ENCODE data around the gene GSTA5. TPM values are rescaled to one million over a fixed set of nuclear protein-coding genes. Genes with fewer than 3 reads are reported as not detected.
"Not testable (repeated sequence)": the region's sequence is repeated elsewhere in the genome, so short reads cannot be mapped to it uniquely, and the experiment has no call there.

Gene GSTA5
- total and polyA plus RNA-seq, 2 experiments from 2014 or later = not detected

- Histone ChIP-seq H3K27me3 (replicated peaks; ENCODE audit: insufficient read depth) (no peaks in the 10 kb centered on the region), H3K4me2 (ENCODE audit: unreplicated experiment) (no peak overlapping the region), H3K79me2 (ENCODE audit: insufficient read depth) (no peaks in the 10 kb centered on the region), H3K9ac (no peak overlapping the region), H3K4me1 (ENCODE audit: insufficient read depth) (no peaks in the 10 kb centered on the region), H4K20me1 (ENCODE audit: insufficient read depth) (no peaks in the 10 kb centered on the region), H3F3A (ENCODE audit: insufficient read depth) (no peaks in the 10 kb centered on the region), H3K36me3 (ENCODE audit: low read depth) (no peaks in the 10 kb centered on the region), H3K9me2 (ENCODE audit: insufficient read depth) (no peaks in the 10 kb centered on the region), H3K4me3 (no peak overlapping the region), H3K9me3 (ENCODE audit: low read depth) (no peaks in the 10 kb centered on the region), H2AFZ (no peak overlapping the region), H3K27ac (no peak overlapping the region)
- no peak for TF ChIP-seq EZH2 (IDR thresholded peaks at IDR 0.05; ENCODE audit: insufficient read depth, poor library complexity, severe bottlenecking)
- no peak for TF ChIP-seq EZH2phosphoT487 (IDR thresholded peaks at IDR 0.05; ENCODE audit: insufficient read depth, low read depth)
- DNase-seq = no peak
- in situ Hi-C loops (cut with MboI) = loop anchor here (5.0 kb wide), 1 partner anchor 39 kb away; no protein-coding TSS in a partner anchor
- 5 to 6% methylated on average over 1 of the region's 1 CpG for WGBS, 2 experiments (ENCODE audit: low coverage in 1 of 2, low lambda C conversion rate in 2 of 2, missing lambda C conversion rate in 2 of 2)
Measured at GRCh38 chr6:52826513-52826912, 14.1 kb downstream of the GSTA5 start.

DNA sequence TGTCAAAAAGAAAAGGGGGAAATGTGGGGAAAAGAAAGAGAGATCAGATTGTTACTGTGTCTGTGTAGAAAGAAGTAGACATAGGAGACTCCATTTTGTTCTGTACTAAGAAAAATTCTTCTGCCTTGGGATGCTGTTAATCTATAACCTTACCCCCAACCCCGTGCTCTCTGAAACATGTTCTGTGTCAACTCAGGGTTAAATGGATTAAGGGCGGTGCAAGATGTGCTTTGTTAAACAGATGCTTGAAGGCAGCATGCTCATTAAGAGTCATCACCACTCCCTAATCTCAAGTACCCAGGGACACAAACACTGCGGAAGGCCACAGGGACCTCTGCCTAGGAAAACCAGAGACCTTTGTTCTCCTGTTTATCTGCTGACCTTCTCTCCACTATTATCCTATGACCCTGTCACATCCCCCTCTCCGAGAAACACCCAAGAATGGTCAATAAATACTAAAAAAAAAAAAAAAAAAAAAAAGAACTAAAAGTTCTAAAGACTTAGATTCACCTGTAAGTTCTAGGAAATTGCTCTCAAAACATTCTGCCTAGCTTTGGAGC is 14.6 kb downstream of the GSTA5 start:
- not testable (repeated sequence) for DNase-seq; H3K27ac ChIP-seq; H3K9me2 ChIP-seq (ENCODE audit: insufficient read depth); H3K4me3 ChIP-seq; H3K9me3 ChIP-seq (ENCODE audit: low read depth); H3K27me3 ChIP-seq (replicated peaks; ENCODE audit: insufficient read depth); H3F3A ChIP-seq (ENCODE audit: insufficient read depth); H3K9ac ChIP-seq; H3K4me2 ChIP-seq (ENCODE audit: unreplicated experiment); H2AFZ ChIP-seq; H3K79me2 ChIP-seq (ENCODE audit: insufficient read depth); H3K4me1 ChIP-seq (ENCODE audit: insufficient read depth); H4K20me1 ChIP-seq (ENCODE audit: insufficient read depth); H3K36me3 ChIP-seq (ENCODE audit: low read depth)
- 21 to 50% methylated on average over 4 of the region's 4 CpGs for WGBS, 2 experiments (ENCODE audit: low coverage in 1 of 2, low lambda C conversion rate in 2 of 2, missing lambda C conversion rate in 2 of 2)
- in situ Hi-C loops (cut with MboI) = loop anchor here (5.0 kb wide), 1 partner anchor 39 kb away; no protein-coding TSS in a partner anchor

GRCh38 chr6:52825270-52825793 is 15.3 kb downstream of the GSTA5 start:
- H3K36me3 ChIP-seq (ENCODE audit: low read depth); H3K27me3 ChIP-seq (replicated peaks; ENCODE audit: insufficient read depth): not testable (repeated sequence)
- in situ Hi-C loops (cut with MboI) = loop anchor here (5.0 kb wide), 1 partner anchor 38 kb away; no protein-coding TSS in a partner anchor

GRCh38 chr6:52821842-52822241 is 18.8 kb downstream of the GSTA5 start:
- no peak for DNase-seq
- 55 to 69% methylated on average over 1 of the region's 1 CpG for WGBS, 2 experiments (ENCODE audit: low coverage in 1 of 2, low lambda C conversion rate in 2 of 2, missing lambda C conversion rate in 2 of 2)
- H3K4me3 ChIP-seq = no peak overlapping the region
- no peaks in the 10 kb centered on the region for H3K27me3 ChIP-seq (replicated peaks; ENCODE audit: insufficient read depth)
- no peaks in the 10 kb centered on the region for H3K36me3 ChIP-seq (ENCODE audit: low read depth)
- in situ Hi-C loops (cut with MboI) = no loop called here
- H4K20me1 ChIP-seq (ENCODE audit: insufficient read depth) = no peaks in the 10 kb centered on the region
- no peak overlapping the region for H3K27ac ChIP-seq
- peaks cover 11% of the 10 kb centered on the region for H3K4me1 ChIP-seq (ENCODE audit: insufficient read depth)
- no peak overlapping the region for H3K9ac ChIP-seq
- no peaks in the 10 kb centered on the region for H3K79me2 ChIP-seq (ENCODE audit: insufficient read depth)
- no peaks in the 10 kb centered on the region for H3K9me3 ChIP-seq (ENCODE audit: low read depth)
- peaks cover 5% of the 10 kb centered on the region; the same call in 1 of the 2 replicates for H3F3A ChIP-seq (ENCODE audit: insufficient read depth)
- no peak overlapping the region for H3K4me2 ChIP-seq (ENCODE audit: unreplicated experiment)
- H2AFZ ChIP-seq = no peak overlapping the region
- TF ChIP-seq EZH2 (IDR thresholded peaks at IDR 0.05; ENCODE audit: insufficient read depth, poor library complexity, severe bottlenecking) (no peak), EZH2phosphoT487 (IDR thresholded peaks at IDR 0.05; ENCODE audit: insufficient read depth, low read depth) (no peak)
- no peaks in the 10 kb centered on the region for H3K9me2 ChIP-seq (ENCODE audit: insufficient read depth)

More at GRCh38 chr6:52825270-52825793, 15.3 kb downstream of the GSTA5 start:
- H3K79me2 ChIP-seq (ENCODE audit: insufficient read depth); H3F3A ChIP-seq (ENCODE audit: insufficient read depth); H3K4me2 ChIP-seq (ENCODE audit: unreplicated experiment); H3K9me3 ChIP-seq (ENCODE audit: low read depth); H2AFZ ChIP-seq; H3K27ac ChIP-seq; H4K20me1 ChIP-seq (ENCODE audit: insufficient read depth); H3K4me3 ChIP-seq; H3K9ac ChIP-seq; DNase-seq; H3K4me1 ChIP-seq (ENCODE audit: insufficient read depth); H3K9me2 ChIP-seq (ENCODE audit: insufficient read depth): not testable (repeated sequence)
- 80 to 86% methylated on average over 11 to 22 of the region's 25 CpGs for WGBS, 2 experiments (ENCODE audit: low coverage in 1 of 2, low lambda C conversion rate in 2 of 2, missing lambda C conversion rate in 2 of 2)

GRCh38 chr6:52820198-52820597 is 20.4 kb downstream of the GSTA5 start:
- Histone ChIP-seq H3K9me2 (ENCODE audit: insufficient read depth) (no peaks in the 10 kb centered on the region), H3K36me3 (ENCODE audit: low read depth) (no peaks in the 10 kb centered on the region), H3F3A (ENCODE audit: insufficient read depth) (peaks cover 5% of the 10 kb centered on the region; the same call in 1 of the 2 replicates), H3K4me2 (ENCODE audit: unreplicated experiment) (peak overlapping the region; percentile 25), H2AFZ (no peak overlapping the region), H3K79me2 (ENCODE audit: insufficient read depth) (no peaks in the 10 kb centered on the region), H3K27me3 (replicated peaks; ENCODE audit: insufficient read depth) (no peaks in the 10 kb centered on the region), H3K27ac (no peak overlapping the region), H3K9ac (no peak overlapping the region), H4K20me1 (ENCODE audit: insufficient read depth) (no peaks in the 10 kb centered on the region), H3K9me3 (ENCODE audit: low read depth) (no peaks in the 10 kb centered on the region), H3K4me3 (no peak overlapping the region), H3K4me1 (ENCODE audit: insufficient read depth) (peaks cover 11% of the 10 kb centered on the region)
- 13 to 19% methylated on average over 2 of the region's 2 CpGs for WGBS, 2 experiments (ENCODE audit: low coverage in 1 of 2, low lambda C conversion rate in 2 of 2, missing lambda C conversion rate in 2 of 2)
- no peak for TF ChIP-seq EZH2phosphoT487 (IDR thresholded peaks at IDR 0.05; ENCODE audit: insufficient read depth, low read depth)
- no peak for TF ChIP-seq EZH2 (IDR thresholded peaks at IDR 0.05; ENCODE audit: insufficient read depth, poor library complexity, severe bottlenecking)
- DNase-seq = peak; percentile 88
- in situ Hi-C loops (cut with MboI) = no loop called here

All from GM23248 (cell line).